AG10803 (cell line): ENCODE data around the gene GPX7.

ENCODE experiments used
- DNase-seq: peaks from one replicate; pipeline ENCODE4 v3.0.0; 2010; ENCODE audit warnings: low read depth
- H3K4me3 ChIP-seq: 2 replicates; pipeline ENCODE4 v1.5.1; 2011; ENCODE audit warnings: mild to moderate bottlenecking, low read length, control low read depth
- CTCF ChIP-seq: conservative IDR thresholded peaks from 2 replicates; pipeline ENCODE4 v1.5.1; 2011; ENCODE audit warnings: mild to moderate bottlenecking, low read length, control low read depth, inconsistent platforms

Gene GPX7

DNA sequence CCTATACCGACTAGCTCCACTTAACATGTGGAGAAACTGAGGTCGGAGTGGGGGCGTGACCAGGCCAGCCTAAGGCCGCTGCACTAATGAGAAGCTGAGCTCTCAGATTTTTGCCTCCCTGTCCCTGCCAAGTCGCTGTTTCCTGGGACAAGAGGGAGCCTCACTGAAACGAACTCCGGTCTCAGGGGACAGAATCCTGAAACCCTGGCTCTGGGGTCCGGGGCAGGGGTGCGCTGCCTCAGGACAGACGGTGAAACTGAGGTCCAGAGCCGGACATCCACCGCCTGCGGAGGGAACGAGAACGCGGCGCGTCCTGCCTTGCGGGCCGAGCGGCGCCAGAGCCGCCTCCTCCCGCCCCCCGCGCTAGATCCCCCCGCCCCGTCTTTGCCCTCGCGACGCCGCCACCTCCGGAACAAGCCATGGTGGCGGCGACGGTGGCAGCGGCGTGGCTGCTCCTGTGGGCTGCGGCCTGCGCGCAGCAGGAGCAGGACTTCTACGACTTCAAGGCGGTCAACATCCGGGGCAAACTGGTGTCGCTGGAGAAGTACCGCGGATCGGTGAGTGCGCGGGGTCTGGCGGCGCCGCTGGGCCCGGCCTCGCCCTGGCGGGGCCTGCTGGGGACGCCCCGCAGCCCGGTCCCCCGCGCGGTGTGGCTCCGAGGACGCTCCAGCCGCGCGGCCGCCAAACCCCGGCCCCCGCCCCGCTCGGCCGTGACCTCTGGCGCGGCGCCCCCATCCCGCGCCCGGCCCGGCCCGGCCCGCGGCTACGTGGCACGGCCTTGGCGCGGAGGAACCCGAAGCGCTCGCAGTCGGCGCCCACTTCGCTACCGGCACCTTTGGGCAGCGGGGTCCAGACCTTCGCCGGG lies at the start of gene GPX7:
Gene GPX7, plus strand, starts transcription at position 381 of the 865 bp plus-strand sequence. Its CDS starts 39 bp downstream, at position 420.
- DNase-seq, result peak; percentile 71
- H3K4me3 ChIP-seq, result peak within 1 kb of the TSS; percentile 67
- TF ChIP-seq CTCF, result no peak

DNA sequence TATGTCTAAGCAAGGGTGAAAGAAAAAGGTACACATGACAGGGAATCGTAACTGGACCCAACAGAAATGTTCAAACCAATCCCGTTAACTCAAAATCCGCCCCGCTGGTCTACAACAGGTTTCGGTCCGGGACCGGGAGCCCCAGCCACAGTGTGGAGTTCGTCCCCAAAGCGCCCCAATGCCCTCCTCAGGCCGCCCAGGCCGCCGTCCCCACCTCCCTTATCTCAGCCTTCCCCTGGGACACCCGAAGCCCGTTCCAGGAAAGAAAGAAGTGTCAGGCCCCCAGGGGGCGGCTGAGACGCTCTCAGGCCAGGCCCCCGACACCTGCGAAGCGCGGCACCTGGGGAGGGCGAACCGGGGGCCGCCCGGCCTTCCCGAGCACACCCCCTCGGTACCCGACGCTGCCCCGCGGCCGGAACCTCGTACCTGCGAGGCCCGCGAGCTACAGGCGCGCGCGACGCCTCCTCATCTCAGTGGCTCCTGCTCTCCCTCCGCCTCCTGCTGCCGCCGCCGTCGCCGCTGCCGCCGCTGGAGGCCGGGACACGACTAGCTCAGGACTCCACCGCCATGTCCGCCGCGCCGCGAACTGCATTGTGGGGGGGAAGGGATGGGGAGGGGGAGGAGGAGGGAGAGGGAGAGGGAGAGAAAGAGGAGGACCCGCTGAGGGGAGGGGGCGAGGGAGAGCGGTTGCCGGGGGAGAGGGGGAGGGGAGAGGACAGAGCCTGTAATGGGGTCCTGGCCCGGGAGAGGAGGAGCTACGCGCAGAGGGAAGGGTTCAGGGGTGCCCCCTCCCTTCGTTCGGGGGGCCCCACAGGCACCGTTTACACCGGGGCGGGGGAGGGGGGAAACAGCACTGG lies 49.4 kb upstream of the GPX7 start, which contains the start of gene TUT4:
Gene TUT4, minus strand, starts transcription at position 588 of the 857 bp plus-strand sequence. CDS start 26,812 bp downstream, outside the sequence.
- TF ChIP-seq CTCF, result no peak
- peak; percentile 70 for DNase-seq
- peak within 1 kb of the TSS; percentile 81 for H3K4me3 ChIP-seq

DNA sequence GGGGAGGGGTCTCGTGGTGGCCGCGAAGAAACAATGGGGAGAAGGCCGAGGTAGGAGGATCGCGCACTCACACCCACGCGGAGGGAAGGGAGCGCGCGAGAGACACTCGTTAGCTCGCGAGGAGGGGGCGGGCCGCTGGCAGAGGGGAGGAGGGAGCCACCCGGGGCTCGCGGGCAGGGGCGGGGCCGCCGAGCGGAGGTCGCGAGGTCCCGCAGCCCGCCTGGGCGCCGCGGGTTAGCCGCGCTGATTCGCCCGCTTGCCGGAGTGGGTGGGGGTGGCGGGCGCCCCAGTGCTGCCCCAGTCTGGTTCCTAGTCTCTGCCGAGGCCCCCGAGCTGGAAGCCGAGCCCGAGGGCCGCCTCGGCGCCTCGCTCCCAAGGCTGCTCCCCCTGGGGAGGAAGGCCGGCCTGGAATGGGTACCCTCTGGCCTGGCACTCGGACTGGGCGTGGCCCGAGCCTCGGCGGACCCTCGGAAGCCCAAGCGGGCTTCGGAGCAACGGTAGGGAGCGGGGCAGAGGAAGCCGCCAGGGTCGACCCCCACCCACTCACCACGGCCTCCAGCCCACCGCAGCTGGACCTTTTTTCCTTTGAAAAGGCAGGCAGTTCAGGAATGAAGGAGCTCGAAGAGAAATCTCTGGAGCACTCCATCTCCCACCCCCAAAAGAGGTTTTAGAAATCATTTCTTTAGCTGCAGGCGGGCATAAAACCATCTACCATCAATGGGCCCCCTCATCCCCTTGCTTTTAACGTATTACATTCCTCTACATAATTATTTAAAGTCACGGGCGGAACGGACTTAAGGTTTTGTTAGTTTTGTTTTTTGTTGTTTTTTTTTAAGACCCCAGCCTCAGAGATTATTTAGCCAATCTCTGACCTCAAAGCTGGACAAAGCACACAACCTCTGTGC lies 48.6 kb upstream of the GPX7 start:
- DNase-seq, result peak; percentile 84

DNA sequence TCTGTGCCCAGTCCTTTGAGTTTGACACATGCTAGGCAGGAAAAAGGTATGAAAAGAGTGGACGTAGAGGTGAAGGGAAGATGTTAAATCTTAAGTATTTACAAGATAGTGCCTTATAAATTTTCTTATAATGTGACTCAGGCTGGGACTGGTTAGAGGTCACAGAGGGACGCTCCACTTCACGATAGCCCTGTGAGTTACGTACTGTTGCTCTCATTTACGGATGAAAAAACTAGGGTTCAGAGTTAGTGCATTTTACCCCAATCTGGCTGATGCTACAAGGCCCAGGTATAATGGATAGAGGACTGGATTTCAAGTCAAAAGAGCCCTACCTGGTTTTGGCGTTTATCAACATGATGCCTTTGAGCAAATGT lies 47.9 kb upstream of the GPX7 start:
- no peak for DNase-seq
- H3K4me3 ChIP-seq, result peak overlapping the region; percentile 81
- no peak for TF ChIP-seq CTCF

More for the DNA sequence above, 48.6 kb upstream of the GPX7 start:
- peak overlapping the region; percentile 81 for H3K4me3 ChIP-seq
- no peak for TF ChIP-seq CTCF

- TF ChIP-seq CTCF, result no peak
- H3K4me3 ChIP-seq, result no peak overlapping the region
- DNase-seq, result peak; percentile 27
These were observed 47.4 kb upstream of the GPX7 start for GRCh38 chr1:52554756-52555155.

DNA sequence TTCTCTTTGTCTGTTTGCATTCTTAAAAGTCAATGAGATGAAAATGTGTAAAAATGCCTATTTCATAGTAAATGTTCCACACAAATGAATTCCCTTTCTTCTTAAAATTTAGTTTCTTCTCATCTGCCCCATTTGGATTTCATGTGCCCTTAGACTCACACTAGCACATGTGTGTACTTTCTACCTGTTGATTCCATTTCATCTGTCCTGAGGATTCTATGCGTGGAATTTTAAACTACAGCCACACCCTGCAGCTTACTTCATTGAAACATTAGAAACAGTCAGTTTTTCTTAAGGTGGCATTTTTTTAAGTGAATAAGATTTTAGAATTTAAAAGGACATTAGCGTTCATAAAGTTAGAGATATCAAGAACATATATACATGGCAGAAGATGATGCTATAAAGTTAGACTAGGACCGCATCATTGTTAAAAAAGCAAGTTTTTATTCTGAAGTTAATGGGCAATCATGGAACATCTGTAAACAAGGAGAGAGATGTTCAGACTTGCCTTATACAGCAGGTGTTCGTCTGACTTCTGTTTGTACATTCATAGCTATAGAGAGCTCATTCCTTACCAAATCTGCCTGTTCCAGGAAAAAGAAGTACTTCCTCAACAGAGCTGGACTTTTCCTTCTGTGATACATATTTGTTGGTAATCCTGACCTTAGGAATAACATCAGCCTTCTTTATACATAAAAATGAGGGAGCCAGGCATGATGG lies 45.4 kb upstream of the GPX7 start:
- DNase-seq, result no peak
- H3K4me3 ChIP-seq, result no peak overlapping the region
- TF ChIP-seq CTCF, result no peak
